K562 (cell line): Measurements from ENCODE around the gene CDIPT. TPM values are rescaled to one million over a fixed set of nuclear protein-coding genes. Genes with fewer than 3 reads are reported as not detected.
A peak's percentile ranks its signal among the peaks of the same experiment; 100 is the strongest.

Experiments
- GABPB2 ChIP-seq: fragments of 250-450 bp; sonication (Bioruptor Pico); conservative IDR thresholded peaks from 2 replicates; pipeline ENCODE4 v1.5.1; 2021; ENCODE audit warnings: mild to moderate bottlenecking
- GATAD2A ChIP-seq: fragments of 450-650 bp; IDR thresholded peaks from 2 replicates; pipeline ENCODE4 v1.6.1; 2017
- L3MBTL2 ChIP-seq: fragments of 450-650 bp; IDR thresholded peaks from 2 replicates; pipeline ENCODE4 v1.6.1; 2016; ENCODE audit warnings: mild to moderate bottlenecking, moderate library complexity
- MAFK ChIP-seq: IDR thresholded peaks from 2 replicates; pipeline ENCODE4 v1.6.1; 2011; ENCODE audit warnings: low read length, improper control_type of control experiment
- MAZ ChIP-seq, 2 experiments: fragments of 450-650 bp in 1 of 2; sonication (generic) in 1 of 2; formaldehyde crosslinking; IDR thresholded peaks in 1 of 2; conservative IDR thresholded peaks in 1 of 2; 2 replicates each; pipeline versions ENCODE4 v1.4.0 to v1.5.0; 2020; ENCODE audit warnings: mild to moderate bottlenecking in 1 of 2, missing genetic modification reagents in 1 of 2
- PML ChIP-seq: IDR thresholded peaks from 2 replicates; pipeline ENCODE4 v1.6.1; 2012; ENCODE audit warnings: low read length, inconsistent platforms
- PYGO2 ChIP-seq: fragments of 450-650 bp; IDR thresholded peaks from 2 replicates; pipeline ENCODE4 v1.6.1; 2016; ENCODE audit warnings: mild to moderate bottlenecking, missing genetic modification characterization, moderate library complexity, missing compliant biosample characterization
- SIRT6 ChIP-seq: IDR thresholded peaks from one replicate; pipeline ENCODE4 v1.6.1; 2012; ENCODE audit warnings: low read depth, mild to moderate bottlenecking, control low read depth, inconsistent platforms, low read length, moderate library complexity
- SNIP1 ChIP-seq: fragments of 450-650 bp; IDR thresholded peaks from 2 replicates; pipeline ENCODE4 v1.7.1; 2017; ENCODE audit warnings: low read depth, mild to moderate bottlenecking
- TEAD1 ChIP-seq, 2 experiments: fragments of 450-650 bp in 1 of 2; sonication (generic) in 1 of 2; formaldehyde crosslinking; IDR thresholded peaks; 2 replicates each; pipeline versions ENCODE4 v1.4.0 to v1.8.0; 2020 to 2022; ENCODE audit warnings: mild to moderate bottlenecking in 2 of 2, missing genetic modification reagents in 1 of 2
- TEAD4 ChIP-seq, 2 experiments: sonication (generic) in 1 of 2; formaldehyde crosslinking in 1 of 2; IDR thresholded peaks; 2 replicates each; pipeline versions ENCODE4 v1.6.1 to v1.8.0; 2012 to 2022; ENCODE audit warnings: borderline replicate concordance in 1 of 2, inconsistent platforms in 1 of 2, low read length in 1 of 2, mild to moderate bottlenecking in 1 of 2, missing genetic modification reagents in 1 of 2
- ZEB2 ChIP-seq: fragments of 450-650 bp; IDR thresholded peaks from 2 replicates; pipeline ENCODE4 v1.6.1; 2016
- ZFP30 ChIP-seq: fragments of 250-450 bp; sonication (Bioruptor Pico); IDR thresholded peaks from 2 replicates; pipeline ENCODE4 v1.8.0; 2022; ENCODE audit warnings: moderate library complexity, mild to moderate bottlenecking, inconsistent platforms, borderline replicate concordance
- ZNF232 ChIP-seq: sonication (generic); formaldehyde crosslinking; IDR thresholded peaks from 2 replicates; pipeline ENCODE4 v1.8.0; 2022; ENCODE audit warnings: mild to moderate bottlenecking, missing genetic modification reagents
- ZNF316 ChIP-seq: fragments of 450-650 bp; IDR thresholded peaks from 2 replicates; pipeline ENCODE4 v1.6.1; 2016
- ZNF644 ChIP-seq: fragments of 200-800 bp; sonication (Bioruptor generic); IDR thresholded peaks from 2 replicates; pipeline ENCODE4 v1.6.1; 2016; ENCODE audit warnings: low read depth, missing genetic modification characterization, missing compliant biosample characterization
- ZSCAN29 ChIP-seq: fragments of 450-650 bp; IDR thresholded peaks from 2 replicates; pipeline ENCODE4 v1.6.1; 2017
- polyA plus RNA-seq, 8 experiments: library from polyadenylated mRNA; depleted of rRNA in 4 of 8; stranded (reverse) in 5 of 8; unstranded in 3 of 8; fragments of >200 nt; fragmentation: Nextera tagmentation in 2 of 8; fragmentation: Illumina TruSeq in 1 of 8; extraction: Ambion mirVana in 2 of 8; extraction: Trizol in 1 of 8; gene quantifications; 2 replicates each; pipeline versions ENCODE4 v1.2.1 to v1.2.3, GENCODE V29; 2011 to 2014; ENCODE audit warnings: inconsistent platforms in 1 of 8, missing spikeins in 1 of 8
- total RNA-seq, 7 experiments: library from RNA; depleted of rRNA in 6 of 7; stranded (reverse); fragments of >200 nt in 6 of 7; fragmentation: Illumina TruSeq in 2 of 7; extraction: Trizol in 2 of 7; gene quantifications; 2 replicates each; pipeline versions ENCODE4 v1.2.1 to v1.2.3, GENCODE V29; 2011 to 2021; ENCODE audit warnings: low replicate concordance in 1 of 7
- TF ChIP-seq, protein P1 (sequence below): sonication (generic); formaldehyde crosslinking; IDR thresholded peaks from 2 replicates; pipeline ENCODE4 v1.8.1; 2023; ENCODE audit warnings: mild to moderate bottlenecking, missing genetic modification reagents
- TF ChIP-seq, protein P2 (sequence below): sonication (generic); formaldehyde crosslinking; IDR thresholded peaks from 2 replicates; pipeline ENCODE4 v1.8.0; 2022; ENCODE audit warnings: mild to moderate bottlenecking, missing genetic modification reagents
- TF ChIP-seq, protein P3 (sequence below): fragments of 150-350 bp; conservative IDR thresholded peaks from 2 replicates; pipeline ENCODE4 v1.6.1; 2014; ENCODE audit warnings: low read length
- TF ChIP-seq, protein P4 (sequence below): fragments of 200-800 bp; sonication (Bioruptor generic); IDR thresholded peaks from 2 replicates; pipeline ENCODE4 v1.6.1; 2017; ENCODE audit warnings: missing genetic modification characterization, missing compliant biosample characterization

The CDIPT gene
- total and polyA plus RNA-seq, 9 of the 15 experiments (the other 6 are each of a cell fraction or from before 2014, with no cell fraction given), result 1.3 to 37.0 (median 23.0) TPM

GRCh38 chr16:29811896-29812665 lies 50.9 kb downstream of the CDIPT start, which contains the start of gene PRRT2 (continued):
- peak; percentile 58; the same call in 1 of the 2 replicates for TF ChIP-seq L3MBTL2
- TF ChIP-seq SIRT6, result no peak
- TF ChIP-seq, protein P1, sequence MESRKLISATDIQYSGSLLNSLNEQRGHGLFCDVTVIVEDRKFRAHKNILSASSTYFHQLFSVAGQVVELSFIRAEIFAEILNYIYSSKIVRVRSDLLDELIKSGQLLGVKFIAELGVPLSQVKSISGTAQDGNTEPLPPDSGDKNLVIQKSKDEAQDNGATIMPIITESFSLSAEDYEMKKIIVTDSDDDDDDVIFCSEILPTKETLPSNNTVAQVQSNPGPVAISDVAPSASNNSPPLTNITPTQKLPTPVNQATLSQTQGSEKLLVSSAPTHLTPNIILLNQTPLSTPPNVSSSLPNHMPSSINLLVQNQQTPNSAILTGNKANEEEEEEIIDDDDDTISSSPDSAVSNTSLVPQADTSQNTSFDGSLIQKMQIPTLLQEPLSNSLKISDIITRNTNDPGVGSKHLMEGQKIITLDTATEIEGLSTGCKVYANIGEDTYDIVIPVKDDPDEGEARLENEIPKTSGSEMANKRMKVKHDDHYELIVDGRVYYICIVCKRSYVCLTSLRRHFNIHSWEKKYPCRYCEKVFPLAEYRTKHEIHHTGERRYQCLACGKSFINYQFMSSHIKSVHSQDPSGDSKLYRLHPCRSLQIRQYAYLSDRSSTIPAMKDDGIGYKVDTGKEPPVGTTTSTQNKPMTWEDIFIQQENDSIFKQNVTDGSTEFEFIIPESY (CRISPR knock-in tag), result no peak
- no peak for TF ChIP-seq GATAD2A
- TF ChIP-seq TEAD4 (IDR thresholded peaks at IDR 0.05; ENCODE audit: low read length), result no peak
- TF ChIP-seq TEAD4 (CRISPR knock-in tag; IDR thresholded peaks at IDR 0.05; ENCODE audit: borderline replicate concordance), result no peak
- TF ChIP-seq, protein P2, sequence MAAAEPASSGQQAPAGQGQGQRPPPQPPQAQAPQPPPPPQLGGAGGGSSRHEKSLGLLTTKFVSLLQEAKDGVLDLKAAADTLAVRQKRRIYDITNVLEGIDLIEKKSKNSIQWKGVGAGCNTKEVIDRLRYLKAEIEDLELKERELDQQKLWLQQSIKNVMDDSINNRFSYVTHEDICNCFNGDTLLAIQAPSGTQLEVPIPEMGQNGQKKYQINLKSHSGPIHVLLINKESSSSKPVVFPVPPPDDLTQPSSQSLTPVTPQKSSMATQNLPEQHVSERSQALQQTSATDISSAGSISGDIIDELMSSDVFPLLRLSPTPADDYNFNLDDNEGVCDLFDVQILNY (CRISPR knock-in tag), result no peak
- no peak for TF ChIP-seq ZNF316
- peak in 1 of 2 experiments; percentile 62; a peak in 2 of 4 replicates for TF ChIP-seq MAZ (CRISPR knock-in tag; conservative IDR thresholded peaks at IDR 0.05 in 1 of 2, IDR thresholded peaks at IDR 0.05 in 1 of 2)
- no peak for TF ChIP-seq ZNF232 (CRISPR knock-in tag)
- TF ChIP-seq MAFK, result no peak
- TF ChIP-seq, protein P3, sequence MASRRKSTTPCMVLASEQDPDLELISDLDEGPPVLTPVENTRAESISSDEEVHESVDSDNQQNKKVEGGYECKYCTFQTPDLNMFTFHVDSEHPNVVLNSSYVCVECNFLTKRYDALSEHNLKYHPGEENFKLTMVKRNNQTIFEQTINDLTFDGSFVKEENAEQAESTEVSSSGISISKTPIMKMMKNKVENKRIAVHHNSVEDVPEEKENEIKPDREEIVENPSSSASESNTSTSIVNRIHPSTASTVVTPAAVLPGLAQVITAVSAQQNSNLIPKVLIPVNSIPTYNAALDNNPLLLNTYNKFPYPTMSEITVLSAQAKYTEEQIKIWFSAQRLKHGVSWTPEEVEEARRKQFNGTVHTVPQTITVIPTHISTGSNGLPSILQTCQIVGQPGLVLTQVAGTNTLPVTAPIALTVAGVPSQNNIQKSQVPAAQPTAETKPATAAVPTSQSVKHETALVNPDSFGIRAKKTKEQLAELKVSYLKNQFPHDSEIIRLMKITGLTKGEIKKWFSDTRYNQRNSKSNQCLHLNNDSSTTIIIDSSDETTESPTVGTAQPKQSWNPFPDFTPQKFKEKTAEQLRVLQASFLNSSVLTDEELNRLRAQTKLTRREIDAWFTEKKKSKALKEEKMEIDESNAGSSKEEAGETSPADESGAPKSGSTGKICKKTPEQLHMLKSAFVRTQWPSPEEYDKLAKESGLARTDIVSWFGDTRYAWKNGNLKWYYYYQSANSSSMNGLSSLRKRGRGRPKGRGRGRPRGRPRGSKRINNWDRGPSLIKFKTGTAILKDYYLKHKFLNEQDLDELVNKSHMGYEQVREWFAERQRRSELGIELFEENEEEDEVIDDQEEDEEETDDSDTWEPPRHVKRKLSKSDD, result no peak
- TF ChIP-seq GABPB2, result no peak
- TF ChIP-seq ZNF644 (tag), result no peak
- TF ChIP-seq ZFP30, result no peak
- TF ChIP-seq PML, result no peak
- TF ChIP-seq, protein P4, sequence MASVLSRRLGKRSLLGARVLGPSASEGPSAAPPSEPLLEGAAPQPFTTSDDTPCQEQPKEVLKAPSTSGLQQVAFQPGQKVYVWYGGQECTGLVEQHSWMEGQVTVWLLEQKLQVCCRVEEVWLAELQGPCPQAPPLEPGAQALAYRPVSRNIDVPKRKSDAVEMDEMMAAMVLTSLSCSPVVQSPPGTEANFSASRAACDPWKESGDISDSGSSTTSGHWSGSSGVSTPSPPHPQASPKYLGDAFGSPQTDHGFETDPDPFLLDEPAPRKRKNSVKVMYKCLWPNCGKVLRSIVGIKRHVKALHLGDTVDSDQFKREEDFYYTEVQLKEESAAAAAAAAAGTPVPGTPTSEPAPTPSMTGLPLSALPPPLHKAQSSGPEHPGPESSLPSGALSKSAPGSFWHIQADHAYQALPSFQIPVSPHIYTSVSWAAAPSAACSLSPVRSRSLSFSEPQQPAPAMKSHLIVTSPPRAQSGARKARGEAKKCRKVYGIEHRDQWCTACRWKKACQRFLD (CRISPR knock-in tag), result no peak
- no peak for TF ChIP-seq SNIP1
- TF ChIP-seq ZEB2, result no peak
- no peak for TF ChIP-seq ZSCAN29
- TF ChIP-seq TEAD1 (CRISPR knock-in tag; IDR thresholded peaks at IDR 0.05), result 0 out of 4 replicates have a peak, but pooled peaks of 1 of the 2 experiments have one; percentile 36
- no peak for TF ChIP-seq PYGO2 (tag)
